ENCODE measurements around the gene SOX5. TPM values are rescaled to one million over a fixed set of nuclear protein-coding genes. Genes with fewer than 3 reads are reported as not detected.
A peak's percentile ranks its signal among the peaks of the same experiment; 100 is the strongest.

SOX5 gene
- total and polyA plus RNA-seq, 9 of the 15 experiments (the other 6 are each of a cell fraction or from before 2014, with no cell fraction given) = 8.3 to 16.5 (median 11.9) TPM

DNA sequence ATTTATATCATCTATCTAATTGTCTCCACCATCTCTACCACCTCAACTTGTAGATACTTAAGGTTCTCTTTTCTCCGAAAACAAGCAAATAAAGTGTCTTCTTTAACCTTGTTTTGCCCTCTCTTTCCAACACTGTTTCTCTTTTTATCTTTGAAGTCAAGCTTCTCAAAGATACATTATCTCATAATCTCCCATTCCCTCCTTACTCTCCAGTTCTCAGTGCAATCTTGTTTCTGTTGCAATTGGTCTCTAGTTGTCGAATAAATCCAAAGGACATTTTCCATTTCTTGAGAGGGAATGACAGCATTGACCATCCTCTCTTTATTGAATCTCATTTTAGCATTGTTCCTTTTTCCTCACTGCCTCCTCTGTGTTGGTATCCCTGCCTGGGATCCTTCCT, 383.3 kb downstream of the SOX5 start:
- intact Hi-C loops (cut with micrococcal nuclease) (no loop called here), in situ Hi-C loops (cut with MboI) (no loop called here)
- H3K4me3 ChIP-seq = no peak overlapping the region
- ChIA-PET POLR2A (no interaction called here), CTCF (ENCODE audit: low intra/inter-chr PET ratio) (no interaction called here)
- ATAC-seq (no peak), DNase-seq (ENCODE audit: extremely low read depth in 1 of 4, low spot score in 3 of 4) (no peak), FAIRE-seq (peak; percentile 15)
- H3K27ac ChIP-seq (ENCODE audit: extremely low read depth, low read depth, low read length) = 0 out of 3 replicates have a peak overlapping the region, but pooled peaks have one; percentile 20
- no peaks in the 10 kb centered on the region for H3K79me2 ChIP-seq (ENCODE audit: control insufficient read depth, insufficient read depth, low read length)
- 18% methylated on average over 2 of the region's 2 CpGs for WGBS (ENCODE audit: insufficient coverage, low coverage, missing lambda C conversion rate)
- H3K36me3 ChIP-seq (ENCODE audit: control insufficient read depth, insufficient read depth, low read length) = peaks cover 7% of the 10 kb centered on the region; the same call in 2 of the 3 replicates
- H3K9me3 ChIP-seq (replicated peaks; ENCODE audit: control insufficient read depth, insufficient read depth, low read depth, low read length) = no peaks in the 10 kb centered on the region
- no peak overlapping the region for H2AFZ ChIP-seq (ENCODE audit: low read depth, low read length)
- no peak overlapping the region for H3K4me2 ChIP-seq (ENCODE audit: insufficient read depth, low read length)
- H3K27me3 ChIP-seq (ENCODE audit: control insufficient read depth in 2 of 2, insufficient read depth in 2 of 2, low read length in 2 of 2) = no peaks in the 10 kb centered on the region
- no peaks in the 10 kb centered on the region for H3K9me1 ChIP-seq (ENCODE audit: control insufficient read depth, insufficient read depth, low read length)
- H4K20me1 ChIP-seq (replicated peaks; ENCODE audit: control insufficient read depth, insufficient read depth, low read length) = no peaks in the 10 kb centered on the region
- H3K4me1 ChIP-seq (replicated peaks in 1 of 2; ENCODE audit: control insufficient read depth in 2 of 2, insufficient read depth in 2 of 2, low read length in 2 of 2) = peaks cover 0 to 19% of the 10 kb centered on the region in 2 experiments; a peak in 3 of 5 replicates
- BruUV-seq (replicated peaks) = no TSS peak
- H3K9ac ChIP-seq (ENCODE audit: insufficient read depth in 1 of 2, low read depth in 2 of 2, low read length in 2 of 2) = no peak overlapping the region
- TF ChIP-seq, protein P1, sequence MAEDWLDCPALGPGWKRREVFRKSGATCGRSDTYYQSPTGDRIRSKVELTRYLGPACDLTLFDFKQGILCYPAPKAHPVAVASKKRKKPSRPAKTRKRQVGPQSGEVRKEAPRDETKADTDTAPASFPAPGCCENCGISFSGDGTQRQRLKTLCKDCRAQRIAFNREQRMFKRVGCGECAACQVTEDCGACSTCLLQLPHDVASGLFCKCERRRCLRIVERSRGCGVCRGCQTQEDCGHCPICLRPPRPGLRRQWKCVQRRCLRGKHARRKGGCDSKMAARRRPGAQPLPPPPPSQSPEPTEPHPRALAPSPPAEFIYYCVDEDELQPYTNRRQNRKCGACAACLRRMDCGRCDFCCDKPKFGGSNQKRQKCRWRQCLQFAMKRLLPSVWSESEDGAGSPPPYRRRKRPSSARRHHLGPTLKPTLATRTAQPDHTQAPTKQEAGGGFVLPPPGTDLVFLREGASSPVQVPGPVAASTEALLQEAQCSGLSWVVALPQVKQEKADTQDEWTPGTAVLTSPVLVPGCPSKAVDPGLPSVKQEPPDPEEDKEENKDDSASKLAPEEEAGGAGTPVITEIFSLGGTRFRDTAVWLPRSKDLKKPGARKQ (CRISPR knock-in tag; IDR thresholded peaks at IDR 0.05) = no peak
- 0 out of 2 replicates have a peak, but pooled peaks have one; percentile 1 for TF ChIP-seq EP300 (IDR thresholded peaks at IDR 0.05; ENCODE audit: low read length)
- TF ChIP-seq, protein P2, sequence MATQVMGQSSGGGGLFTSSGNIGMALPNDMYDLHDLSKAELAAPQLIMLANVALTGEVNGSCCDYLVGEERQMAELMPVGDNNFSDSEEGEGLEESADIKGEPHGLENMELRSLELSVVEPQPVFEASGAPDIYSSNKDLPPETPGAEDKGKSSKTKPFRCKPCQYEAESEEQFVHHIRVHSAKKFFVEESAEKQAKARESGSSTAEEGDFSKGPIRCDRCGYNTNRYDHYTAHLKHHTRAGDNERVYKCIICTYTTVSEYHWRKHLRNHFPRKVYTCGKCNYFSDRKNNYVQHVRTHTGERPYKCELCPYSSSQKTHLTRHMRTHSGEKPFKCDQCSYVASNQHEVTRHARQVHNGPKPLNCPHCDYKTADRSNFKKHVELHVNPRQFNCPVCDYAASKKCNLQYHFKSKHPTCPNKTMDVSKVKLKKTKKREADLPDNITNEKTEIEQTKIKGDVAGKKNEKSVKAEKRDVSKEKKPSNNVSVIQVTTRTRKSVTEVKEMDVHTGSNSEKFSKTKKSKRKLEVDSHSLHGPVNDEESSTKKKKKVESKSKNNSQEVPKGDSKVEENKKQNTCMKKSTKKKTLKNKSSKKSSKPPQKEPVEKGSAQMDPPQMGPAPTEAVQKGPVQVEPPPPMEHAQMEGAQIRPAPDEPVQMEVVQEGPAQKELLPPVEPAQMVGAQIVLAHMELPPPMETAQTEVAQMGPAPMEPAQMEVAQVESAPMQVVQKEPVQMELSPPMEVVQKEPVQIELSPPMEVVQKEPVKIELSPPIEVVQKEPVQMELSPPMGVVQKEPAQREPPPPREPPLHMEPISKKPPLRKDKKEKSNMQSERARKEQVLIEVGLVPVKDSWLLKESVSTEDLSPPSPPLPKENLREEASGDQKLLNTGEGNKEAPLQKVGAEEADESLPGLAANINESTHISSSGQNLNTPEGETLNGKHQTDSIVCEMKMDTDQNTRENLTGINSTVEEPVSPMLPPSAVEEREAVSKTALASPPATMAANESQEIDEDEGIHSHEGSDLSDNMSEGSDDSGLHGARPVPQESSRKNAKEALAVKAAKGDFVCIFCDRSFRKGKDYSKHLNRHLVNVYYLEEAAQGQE (IDR thresholded peaks at IDR 0.05; ENCODE audit: borderline replicate concordance) = 0 out of 2 replicates have a peak, but pooled peaks have one; percentile 3
- TF ChIP-seq, protein P2 (CRISPR knock-in tag; IDR thresholded peaks at IDR 0.05; ENCODE audit: low read depth) = no peak
- TF ChIP-seq SIRT6 (IDR thresholded peaks at IDR 0.05; ENCODE audit: low read depth, low read length) = no peak
- no peak for TF ChIP-seq HMGN3 (IDR thresholded peaks at IDR 0.05; ENCODE audit: borderline replicate concordance, extremely low read depth, insufficient read length, low read depth, low read length)
- TF ChIP-seq, protein P3, sequence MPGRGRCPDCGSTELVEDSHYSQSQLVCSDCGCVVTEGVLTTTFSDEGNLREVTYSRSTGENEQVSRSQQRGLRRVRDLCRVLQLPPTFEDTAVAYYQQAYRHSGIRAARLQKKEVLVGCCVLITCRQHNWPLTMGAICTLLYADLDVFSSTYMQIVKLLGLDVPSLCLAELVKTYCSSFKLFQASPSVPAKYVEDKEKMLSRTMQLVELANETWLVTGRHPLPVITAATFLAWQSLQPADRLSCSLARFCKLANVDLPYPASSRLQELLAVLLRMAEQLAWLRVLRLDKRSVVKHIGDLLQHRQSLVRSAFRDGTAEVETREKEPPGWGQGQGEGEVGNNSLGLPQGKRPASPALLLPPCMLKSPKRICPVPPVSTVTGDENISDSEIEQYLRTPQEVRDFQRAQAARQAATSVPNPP (IDR thresholded peaks at IDR 0.05; ENCODE audit: borderline replicate concordance, insufficient read depth, insufficient read length) = no peak
- TF ChIP-seq ZNF24 (IDR thresholded peaks at IDR 0.05) = no peak
- no peak for TF ChIP-seq DACH1 (IDR thresholded peaks at IDR 0.05; ENCODE audit: partially characterized antibody)
- TF ChIP-seq ZNF175 (CRISPR knock-in tag; IDR thresholded peaks at IDR 0.05; ENCODE audit: low read depth) = no peak
- no peak for TF ChIP-seq XRCC4 (IDR thresholded peaks at IDR 0.05; ENCODE audit: extremely low read depth, insufficient read depth, insufficient read length)
- no peak; the same call in 1 of the 2 replicates for TF ChIP-seq DPF2 (IDR thresholded peaks at IDR 0.05)
- TF ChIP-seq SAFB2 (IDR thresholded peaks at IDR 0.05; ENCODE audit: borderline replicate concordance, low read depth, low read length, severe bottlenecking) = no peak
